Stimulated activated naive CD4-positive, alpha-beta T cell (primary cell): ENCODE measurements around the gene CPNE4.
A peak's percentile ranks its signal among the peaks of the same experiment; 100 is the strongest.
"Not testable (repeated sequence)": the region's sequence is repeated elsewhere in the genome, so short reads cannot be mapped to it uniquely, and the experiment has no call there.

Experiments
- DNase-seq, 6 experiments: peaks; one replicate each; lab custom pipeline; 2025; lab: John Stamatoyannopoulos, UW

Gene CPNE4

GRCh38 chr3:131535596-131535995 is 499.2 kb downstream of the CPNE4 start:
- no peak for DNase-seq

GRCh38 chr3:131535131-131535530 is 499.7 kb downstream of the CPNE4 start:
- DNase-seq: no peak

GRCh38 chr3:131532645-131533044 is 502.2 kb downstream of the CPNE4 start:
- DNase-seq: no peak

GRCh38 chr3:131530843-131531242 is 504.0 kb downstream of the CPNE4 start:
- DNase-seq: no peak

- no peak for DNase-seq
Observed at GRCh38 chr3:131530388-131530787, 504.4 kb downstream of the CPNE4 start.

GRCh38 chr3:131526801-131527347 is 507.9 kb downstream of the CPNE4 start:
- no peak for DNase-seq

- DNase-seq: no peak
Observed at GRCh38 chr3:131518680-131519079, 516.1 kb downstream of the CPNE4 start.

- no peak for DNase-seq
Observed at GRCh38 chr3:131505421-131505820, 529.4 kb downstream of the CPNE4 start.

- DNase-seq: peak in 1 of 6 experiments; percentile 29
Observed at GRCh38 chr3:131503320-131503635, 531.5 kb downstream of the CPNE4 start.

GRCh38 chr3:131502530-131503319 is 532.1 kb downstream of the CPNE4 start, which contains the start of gene MRPL3:
TSS of gene MRPL3 (minus strand) at chr3:131502971. CDS start at chr3:131502821, 150 bp downstream.
- DNase-seq: peak; percentile 63 to 82 (median 74)

- DNase-seq: no peak
Observed at GRCh38 chr3:131501949-131502348, 532.9 kb downstream of the CPNE4 start.

GRCh38 chr3:131494706-131495105 is 540.1 kb downstream of the CPNE4 start:
- no peak for DNase-seq

- DNase-seq: no peak
Observed at GRCh38 chr3:131491775-131492174, 543.0 kb downstream of the CPNE4 start.

GRCh38 chr3:131491084-131491483 is 543.7 kb downstream of the CPNE4 start:
- no peak for DNase-seq

GRCh38 chr3:131486545-131486944 is 548.3 kb downstream of the CPNE4 start:
- not testable (repeated sequence) for DNase-seq

GRCh38 chr3:131485119-131485518 is 549.7 kb downstream of the CPNE4 start:
- DNase-seq: no peak

- no peak for DNase-seq
Observed at GRCh38 chr3:131484496-131485111, 550.2 kb downstream of the CPNE4 start.
